ENCODE results near the gene TSPAN18.

GRCh38 chr11:44936951-44937543 lies 210.3 kb downstream of the TSPAN18 start:
- TF ChIP-seq EZH2 (IDR thresholded peaks at IDR 0.05; ENCODE audit: insufficient read depth, poor library complexity, severe bottlenecking) (no peak), EZH2phosphoT487 (IDR thresholded peaks at IDR 0.05; ENCODE audit: insufficient read depth, low read depth) (no peak)

Data from GM23248 (cell line).